Left hindlimb (tissue), 1 donor: ENCODE measurements around the gene SPATA19.
A peak's percentile ranks its signal among the peaks of the same experiment; 100 is the strongest.

Source experiments
- DNase-seq: peaks from one replicate; pipeline ENCODE4 v3.0.0-alpha.2; 2018

Gene SPATA19

GRCh38 chr11:133835593-133836548, 9.4 kb downstream of the SPATA19 start:
- no peak for DNase-seq

- DNase-seq = no peak
These were observed 10.4 kb downstream of the SPATA19 start for GRCh38 chr11:133834682-133835592.

GRCh38 chr11:133833898-133834681, 11.2 kb downstream of the SPATA19 start:
- no peak for DNase-seq

GRCh38 chr11:133832991-133833897, 12.1 kb downstream of the SPATA19 start:
- no peak for DNase-seq

- no peak for DNase-seq
These were observed 13.0 kb downstream of the SPATA19 start for GRCh38 chr11:133832096-133832990.

- no peak for DNase-seq
These were observed 14.1 kb downstream of the SPATA19 start for GRCh38 chr11:133830931-133831907.

GRCh38 chr11:133829566-133829965, 15.7 kb downstream of the SPATA19 start:
- no peak for DNase-seq

- DNase-seq = no peak
These were observed 16.4 kb downstream of the SPATA19 start for GRCh38 chr11:133828871-133829270.

GRCh38 chr11:133827556-133827955, 17.8 kb downstream of the SPATA19 start:
- DNase-seq = no peak

- no peak for DNase-seq
These were observed 18.4 kb downstream of the SPATA19 start for GRCh38 chr11:133826866-133827265.

- no peak for DNase-seq
These were observed 19.6 kb downstream of the SPATA19 start for GRCh38 chr11:133825666-133826065.

GRCh38 chr11:133825156-133825555, 20.2 kb downstream of the SPATA19 start:
- no peak for DNase-seq

- no peak for DNase-seq
These were observed 20.7 kb downstream of the SPATA19 start for GRCh38 chr11:133824593-133824992.

GRCh38 chr11:133823614-133824013, 21.7 kb downstream of the SPATA19 start:
- DNase-seq = no peak

GRCh38 chr11:133823211-133823610, 22.1 kb downstream of the SPATA19 start:
- DNase-seq = no peak

- DNase-seq = peak; percentile 58
These were observed 23.5 kb downstream of the SPATA19 start for GRCh38 chr11:133821776-133822175.

GRCh38 chr11:133819746-133820315, 25.5 kb downstream of the SPATA19 start:
- no peak for DNase-seq

GRCh38 chr11:133819114-133819513, 26.2 kb downstream of the SPATA19 start:
- no peak for DNase-seq

- DNase-seq = no peak
These were observed 27.0 kb downstream of the SPATA19 start for GRCh38 chr11:133818302-133818701.
